Fibroblast of lung (primary cell): ENCODE measurements around the gene AP4B1.

Source experiments
- CTCF ChIP-seq, 2 donors: IDR thresholded peaks in 1 of 2; conservative IDR thresholded peaks in 1 of 2; 1 replicate in 1 of 2; 2 replicates in 1 of 2; pipeline ENCODE4 v1.5.1; 2011 to 2012; ENCODE audit warnings: low read length in 2 of 2, control low read depth in 1 of 2, inconsistent platforms in 1 of 2, low read depth in 1 of 2, mild to moderate bottlenecking in 1 of 2
- EZH2 ChIP-seq: IDR thresholded peaks from 2 replicates; pipeline ENCODE4 v1.5.1; 2012; ENCODE audit warnings: low read length, control low read depth, mild to moderate bottlenecking; ENCODE audit errors: missing control alignments

- TF ChIP-seq CTCF (conservative IDR thresholded peaks at IDR 0.05 in 1 of 2, IDR thresholded peaks at IDR 0.05 in 1 of 2; ENCODE audit: low read depth in 1 of 2, low read length in 2 of 2), result no peak
- no peak for TF ChIP-seq EZH2
Observed at GRCh38 chr1:113860891-113861290, 43.7 kb downstream of the AP4B1 start.
